TTC549 (cell line): Measurements from ENCODE around the gene SLCO1A2.
"Not testable (repeated sequence)": the region's sequence is repeated elsewhere in the genome, so short reads cannot be mapped to it uniquely, and the experiment has no call there.

ENCODE experiments used
- FAIRE-seq: peaks from 2 replicates; lab custom pipeline; 2012; peaks lifted over from hg19 to GRCh38; lab: Jason Lieb, UNC

SLCO1A2 gene

DNA sequence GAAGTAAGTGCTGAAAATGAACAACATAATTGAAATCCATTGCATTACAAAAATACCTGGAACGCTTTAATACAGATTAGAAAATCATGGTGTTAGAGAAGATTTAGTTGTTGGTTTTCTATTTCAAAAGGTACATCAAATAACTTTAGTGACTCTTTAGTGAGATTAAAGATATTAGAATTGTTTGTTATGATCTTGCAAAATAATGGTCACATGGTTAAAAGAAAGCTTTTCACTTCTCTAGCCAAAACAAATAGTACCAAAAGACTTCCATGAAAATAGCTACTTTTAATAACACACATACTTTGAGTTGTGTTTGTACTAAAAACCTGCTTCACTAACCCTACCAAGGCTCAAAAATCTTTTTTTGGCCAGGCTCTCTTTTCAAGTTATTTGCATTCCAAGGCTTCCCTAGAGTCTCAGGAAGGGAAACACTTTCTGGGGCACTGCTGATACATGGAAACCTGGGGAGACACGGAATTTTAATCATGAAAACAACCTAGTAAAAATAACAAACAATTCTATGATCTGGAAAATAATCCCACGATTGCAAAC lies at the start of gene SLCO1A2:
SLCO1A2 (minus strand) TSS at position 147 of the 555 bp plus-strand sequence. CDS start 270 bp downstream, outside the sequence.
- FAIRE-seq: no peak

- no peak for FAIRE-seq
Observed at GRCh38 chr12:21384261-21384660, 49.5 kb upstream of the SLCO1A2 start.

GRCh38 chr12:21381320-21381719 lies 46.6 kb upstream of the SLCO1A2 start:
- not testable (repeated sequence) for FAIRE-seq

DNA sequence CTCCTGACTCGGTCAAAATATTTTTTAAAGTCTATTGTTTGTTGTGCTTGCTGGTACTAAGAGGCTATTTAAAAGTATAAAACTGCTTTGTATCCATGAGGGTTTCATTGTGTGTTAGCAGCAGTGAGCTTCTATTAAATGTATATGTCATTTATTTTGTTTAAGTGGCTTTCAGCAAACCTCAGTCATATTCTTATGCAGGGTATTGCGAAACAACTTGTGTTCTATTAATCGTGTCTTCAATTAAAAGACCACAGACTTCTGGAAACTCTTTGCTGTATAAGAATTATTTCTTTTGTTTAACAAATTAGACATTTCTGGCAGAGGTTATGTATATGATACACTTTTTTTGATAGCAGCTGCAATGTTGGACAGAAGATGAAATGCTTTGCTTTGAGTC lies 44.5 kb upstream of the SLCO1A2 start:
- no peak for FAIRE-seq

- FAIRE-seq: no peak
Observed at GRCh38 chr12:21372602-21373001, 37.9 kb upstream of the SLCO1A2 start, which contains the start of gene IAPP. TSS of gene IAPP (plus strand) at chr12:21372902. CDS start at chr12:21373352, 450 bp downstream.

DNA sequence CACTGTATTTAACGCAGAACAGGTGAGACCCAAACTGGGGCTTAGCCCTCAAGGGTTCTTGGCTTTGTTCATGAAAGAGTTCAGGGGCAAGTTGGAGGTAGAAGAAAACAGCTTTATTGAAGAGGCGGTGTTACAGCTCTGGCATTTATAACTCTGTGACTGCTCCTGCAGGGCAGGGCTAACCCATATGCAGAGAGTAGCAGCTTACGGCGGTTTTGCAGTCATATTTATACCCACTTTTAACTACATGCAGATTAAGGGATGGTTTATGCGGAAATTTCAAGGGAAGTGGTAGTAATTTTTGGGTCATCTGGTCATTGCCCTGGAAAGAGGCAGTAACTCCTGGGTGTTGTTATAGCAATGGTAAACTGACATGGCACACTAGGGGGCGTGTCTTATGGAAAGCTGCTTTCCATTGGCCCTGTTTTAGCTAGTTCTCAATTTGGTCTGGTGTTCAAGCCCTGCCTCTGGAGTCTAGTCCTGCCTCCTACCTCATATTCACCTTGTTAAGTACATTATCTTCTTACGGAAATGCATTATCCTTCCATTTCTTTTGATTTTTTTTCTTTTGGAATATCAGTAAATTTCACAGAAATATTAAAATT lies 36.2 kb upstream of the SLCO1A2 start:
- FAIRE-seq: no peak

DNA sequence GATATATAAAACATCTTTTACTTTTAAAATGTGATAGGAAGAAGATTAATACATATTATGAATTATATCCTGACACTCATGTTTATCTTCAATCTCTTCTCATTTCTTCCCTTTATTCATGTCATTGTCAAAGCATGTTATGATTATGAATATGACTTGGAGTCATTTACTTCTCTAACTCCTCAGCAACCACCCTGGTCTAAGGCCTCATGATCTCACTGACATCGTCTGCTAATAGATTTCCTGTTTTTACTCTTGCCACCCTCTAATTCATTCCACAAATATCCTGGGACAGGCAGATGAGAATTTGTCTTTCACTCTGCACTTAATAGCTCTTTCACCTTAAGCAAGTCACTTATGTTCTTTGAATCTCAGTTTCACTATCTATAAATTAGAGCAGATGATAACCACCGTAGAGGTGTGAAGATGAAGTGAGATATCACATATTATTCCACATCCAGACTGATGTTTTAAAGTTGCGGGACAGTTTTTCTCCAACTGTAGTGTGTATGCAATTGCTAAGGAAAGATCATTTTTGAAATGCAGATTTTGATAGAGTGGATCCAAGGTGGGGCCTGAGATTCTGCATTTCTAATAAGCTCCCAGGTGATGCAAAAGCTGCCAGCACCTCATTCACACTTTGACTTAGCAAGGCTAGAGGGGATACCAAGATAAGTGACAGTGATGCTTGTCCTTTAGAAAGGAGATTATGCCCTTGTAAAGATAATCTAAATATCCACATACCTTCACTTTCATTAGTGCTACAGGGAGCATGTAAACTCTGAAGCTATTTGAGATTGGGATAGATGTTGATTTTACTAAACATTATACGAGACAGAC lies 34.6 kb upstream of the SLCO1A2 start:
- FAIRE-seq: no peak

GRCh38 chr12:21360632-21361031 lies 25.9 kb upstream of the SLCO1A2 start:
- not testable (repeated sequence) for FAIRE-seq

GRCh38 chr12:21354641-21355040 lies 19.9 kb upstream of the SLCO1A2 start:
- FAIRE-seq: no peak

- FAIRE-seq: no peak
Observed at GRCh38 chr12:21353948-21354347, 19.2 kb upstream of the SLCO1A2 start.

GRCh38 chr12:21353487-21353886 lies 18.8 kb upstream of the SLCO1A2 start:
- no peak for FAIRE-seq

DNA sequence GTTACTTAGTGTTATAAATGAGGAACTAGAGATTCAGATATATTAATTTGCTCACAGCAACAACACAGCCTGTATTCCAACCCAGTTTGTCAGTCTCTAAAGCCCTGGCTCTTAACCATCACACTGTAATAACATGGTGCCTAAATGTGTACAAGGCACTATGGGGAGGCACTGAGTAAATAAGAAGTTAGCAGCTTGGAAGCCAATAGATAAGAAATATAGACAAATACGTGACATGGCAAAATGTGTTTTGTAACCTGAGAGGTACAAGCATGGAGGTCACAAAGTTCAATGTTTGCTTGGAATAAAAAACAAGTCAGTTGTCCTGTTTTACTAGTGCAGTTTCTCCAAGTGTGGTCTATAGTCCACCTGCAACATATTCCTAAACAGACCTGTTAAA lies 16.3 kb upstream of the SLCO1A2 start:
- no peak for FAIRE-seq

GRCh38 chr12:21346542-21347205 lies 12.0 kb upstream of the SLCO1A2 start:
- FAIRE-seq: no peak

DNA sequence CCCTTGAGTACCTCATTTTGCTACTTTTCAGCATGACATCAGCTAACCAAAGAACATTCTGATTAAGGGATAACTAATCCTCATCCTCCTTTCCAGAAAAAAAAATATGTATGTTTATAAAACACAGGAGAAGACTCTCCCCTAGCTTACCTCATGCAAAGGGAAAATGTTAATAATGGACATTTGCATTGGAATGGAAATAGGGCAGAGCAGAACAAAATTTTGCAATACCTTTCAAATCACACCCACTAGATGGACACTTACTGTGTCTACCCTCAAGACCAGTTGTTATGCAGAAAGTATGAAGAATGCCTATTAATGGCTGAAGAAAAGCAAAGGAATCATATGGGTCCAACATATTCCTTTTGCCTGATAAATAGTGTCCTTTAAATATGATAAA lies 8.9 kb upstream of the SLCO1A2 start:
- no peak for FAIRE-seq

DNA sequence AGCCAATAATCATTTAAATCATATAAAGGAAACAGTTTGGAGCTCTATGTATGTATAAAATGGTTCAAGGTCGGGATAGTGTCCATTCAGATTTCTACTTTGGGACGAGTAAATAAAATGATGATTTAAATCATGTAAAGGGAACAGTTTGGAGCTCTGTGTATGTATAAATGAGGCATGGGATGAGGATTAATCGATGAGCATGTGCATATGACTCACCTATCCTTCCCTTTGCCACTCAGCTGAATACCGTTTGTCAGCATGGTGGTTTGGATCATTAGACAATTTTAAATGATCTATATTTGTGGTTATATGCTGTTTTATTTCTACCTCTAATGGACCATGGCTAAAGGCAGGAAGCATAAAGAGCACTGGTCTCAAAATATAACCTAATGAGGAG lies 7.1 kb upstream of the SLCO1A2 start:
- no peak for FAIRE-seq

DNA sequence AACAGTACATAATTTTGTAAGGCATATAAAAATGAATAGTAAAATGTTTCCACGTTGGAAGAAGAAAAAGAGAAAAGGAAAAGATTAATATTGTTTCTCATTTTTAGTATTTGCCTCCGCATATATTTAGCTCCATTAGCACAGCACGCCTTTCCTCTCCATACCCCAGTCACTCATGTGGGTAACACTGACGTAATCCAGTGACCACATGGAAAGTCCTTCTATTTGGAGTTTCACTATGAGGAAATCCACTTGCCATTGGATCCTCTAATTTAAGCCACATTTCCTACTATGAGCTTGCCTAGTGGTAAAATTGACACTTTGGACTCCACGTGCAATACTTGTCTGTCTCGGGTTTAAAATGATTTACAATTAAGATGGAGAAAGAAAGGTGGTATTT lies 5.7 kb upstream of the SLCO1A2 start:
- FAIRE-seq: no peak

DNA sequence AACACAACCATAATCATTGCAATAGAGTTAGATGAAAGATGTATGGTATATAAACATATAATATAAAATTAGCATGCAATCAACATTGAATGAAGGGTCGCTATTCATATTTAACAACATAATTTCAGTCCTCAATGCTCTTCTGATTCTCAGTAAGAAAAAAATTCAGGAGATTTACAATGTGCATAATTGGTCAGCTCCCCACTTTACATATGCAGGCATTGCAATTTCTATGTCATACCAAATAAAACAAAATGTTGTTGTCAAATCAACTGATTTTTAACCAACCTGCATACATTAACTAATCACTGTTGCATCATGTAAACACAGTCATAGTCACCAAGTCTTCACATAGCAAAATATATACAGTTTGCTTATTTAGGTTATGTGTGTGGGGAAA lies 5.2 kb upstream of the SLCO1A2 start:
- FAIRE-seq: no peak

DNA sequence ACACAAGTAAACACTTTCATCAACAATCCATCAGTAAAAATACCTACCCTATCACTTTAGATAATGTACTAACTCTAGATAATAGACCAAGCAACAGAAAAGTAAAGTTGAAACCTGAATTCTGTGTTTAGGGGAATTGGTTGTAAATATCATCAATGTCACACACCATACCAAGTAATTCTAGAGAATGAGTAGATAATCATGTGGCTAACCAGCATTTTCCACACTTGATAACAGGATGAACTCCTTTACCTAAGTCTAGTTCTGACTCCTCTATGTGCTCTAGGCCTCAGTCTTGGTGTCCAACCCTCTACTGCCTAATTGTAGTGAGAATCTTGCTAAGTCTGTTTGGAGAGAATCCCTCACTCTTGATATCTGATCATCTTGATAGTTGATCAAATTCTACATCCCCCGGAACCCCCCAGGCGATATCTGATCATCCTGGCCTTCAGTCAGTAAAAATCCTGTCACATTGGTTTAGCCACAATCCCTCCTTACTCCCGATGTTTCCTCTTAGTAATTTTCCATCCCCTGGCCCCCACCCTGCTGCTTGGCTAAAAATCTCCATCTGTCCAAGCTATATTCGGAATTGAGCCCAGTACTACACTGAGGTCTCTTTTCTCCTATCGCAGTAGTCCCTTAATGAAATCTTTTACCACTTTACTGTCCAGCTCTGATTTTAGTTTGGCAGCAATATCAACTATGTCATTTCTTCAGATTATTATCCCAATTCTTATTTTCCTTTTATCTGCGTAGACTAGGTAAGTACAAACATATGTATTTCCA lies 3.4 kb upstream of the SLCO1A2 start:
- FAIRE-seq: no peak

DNA sequence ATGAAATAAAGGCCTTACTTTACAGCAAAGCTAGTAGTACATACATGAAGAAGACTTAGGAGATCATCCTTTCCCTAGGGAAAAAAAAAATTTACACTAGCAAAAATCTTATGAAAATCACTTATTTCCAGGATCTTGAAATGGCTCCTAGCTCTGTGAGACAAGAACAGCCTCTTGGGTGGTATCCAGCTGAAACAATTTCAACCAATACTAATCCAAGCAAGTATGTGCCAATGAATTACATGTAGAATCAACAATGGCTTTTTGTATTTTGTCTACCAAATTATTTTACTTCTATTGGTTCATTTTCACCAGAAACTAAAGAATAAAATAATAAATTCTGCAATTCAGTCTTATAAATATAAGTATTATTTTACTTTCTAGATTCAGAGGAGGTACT lies 2.7 kb upstream of the SLCO1A2 start:
- FAIRE-seq: no peak

- no peak for FAIRE-seq
Observed at GRCh38 chr12:21336656-21337055, 1.9 kb upstream of the SLCO1A2 start.

- peak; percentile 41 for FAIRE-seq
Observed at GRCh38 chr12:21330682-21331253, 3.9 kb downstream of the SLCO1A2 start.

GRCh38 chr12:21328578-21328977 lies 6.1 kb downstream of the SLCO1A2 start:
- FAIRE-seq: no peak
